HT1080 (cell line): ENCODE data around the gene PTPRK. TPM values are rescaled to one million over a fixed set of nuclear protein-coding genes. Genes with fewer than 3 reads are reported as not detected.
"Not testable (repeated sequence)": the region's sequence is repeated elsewhere in the genome, so short reads cannot be mapped to it uniquely, and the experiment has no call there.

Experiments
- DNase-seq: peaks from one replicate; pipeline ENCODE4 v3.0.0-alpha.2; 2015; ENCODE audit warnings: low read depth
- total RNA-seq: library from RNA; depleted of rRNA; stranded (reverse); fragments of >200 nt; shearing (Covaris generic); gene quantifications from 2 replicates; pipeline ENCODE4 v1.2.3, GENCODE V29; 2014

PTPRK gene
- total RNA-seq, 1 experiment from 2014 or later, result 102 TPM

DNA sequence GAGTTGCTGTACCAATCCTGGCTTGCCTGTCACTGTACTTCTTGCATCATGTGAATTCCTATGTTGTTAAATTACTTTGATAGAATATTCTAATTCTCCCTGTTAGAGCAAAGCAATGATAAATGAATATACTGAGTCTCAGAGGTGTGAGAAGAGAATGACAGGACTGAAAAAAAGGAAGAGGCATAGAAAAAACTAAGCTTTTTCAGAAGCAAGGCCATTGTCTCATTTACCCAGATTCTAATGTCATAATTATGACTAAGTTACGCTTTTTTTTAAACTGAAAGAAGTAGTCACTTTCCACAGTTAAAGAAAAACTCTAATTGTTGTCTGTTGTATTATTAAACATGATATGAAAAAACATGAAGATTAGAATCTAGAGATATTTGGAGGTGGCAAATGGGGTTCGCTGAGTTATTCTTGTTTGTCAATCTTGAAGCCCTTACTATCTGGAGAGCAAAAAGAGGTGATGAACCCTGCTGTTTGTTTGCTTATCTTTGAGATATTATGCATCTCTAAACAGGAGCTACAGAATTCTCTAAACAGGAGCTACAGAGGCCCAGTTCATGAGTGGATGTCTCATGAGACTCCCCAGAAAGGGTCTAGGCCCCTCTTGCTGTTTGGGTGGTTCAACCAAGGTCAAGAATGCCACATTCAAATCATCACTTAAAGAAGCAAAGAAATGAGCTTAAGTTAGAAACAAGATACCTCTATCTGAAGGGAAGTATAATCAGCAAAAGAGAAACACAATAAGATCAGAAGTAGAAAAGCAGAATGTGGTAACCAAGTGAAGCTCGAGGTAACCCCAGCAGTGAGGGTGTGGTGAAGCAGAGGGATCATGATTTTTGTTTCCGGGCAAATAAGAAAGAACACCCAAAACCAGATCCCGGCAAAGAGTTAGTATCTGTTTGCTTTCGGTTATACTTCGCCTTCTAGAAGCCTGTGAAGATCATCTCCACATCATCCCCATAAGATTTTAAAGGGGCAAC lies 586.3 kb downstream of the PTPRK start:
- DNase-seq, result no peak

DNA sequence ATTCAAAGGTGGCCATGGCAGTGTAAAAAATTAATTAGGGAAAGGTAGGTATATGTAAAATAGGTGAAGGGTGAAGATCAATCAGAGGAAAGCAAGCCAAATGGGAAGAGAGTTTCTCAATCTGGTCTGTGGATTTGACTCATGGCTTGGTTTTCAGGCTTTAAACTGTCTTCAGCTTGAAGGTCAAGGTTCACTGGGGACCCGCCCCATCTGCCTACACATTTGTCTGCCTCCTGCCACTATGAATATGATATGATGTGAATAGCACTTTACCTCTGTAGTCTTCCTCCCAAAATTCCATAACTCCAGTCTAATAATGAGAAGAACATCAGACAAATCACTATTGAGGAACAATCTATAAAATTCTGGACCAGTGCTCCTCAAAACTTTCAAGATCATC lies 587.3 kb downstream of the PTPRK start:
- no peak for DNase-seq

DNA sequence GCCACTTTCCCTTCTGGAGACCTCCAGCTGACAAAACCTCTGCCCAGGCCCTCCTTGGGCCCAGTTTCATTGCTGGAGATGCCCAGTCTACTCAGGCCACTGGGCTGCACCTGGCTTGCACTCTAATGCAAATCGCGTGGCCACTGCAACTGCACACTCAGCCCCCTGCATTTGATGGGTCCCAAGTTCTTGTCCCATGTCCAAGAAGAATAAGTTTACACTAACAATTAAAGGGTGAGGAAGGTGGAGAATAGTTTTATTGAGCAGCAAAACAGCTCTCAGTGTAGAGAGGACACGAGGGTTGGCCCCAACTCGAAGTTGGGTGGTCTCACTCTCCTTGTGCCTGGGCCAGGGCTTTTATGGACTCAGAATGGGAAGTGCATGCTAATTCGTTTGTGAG lies 587.7 kb downstream of the PTPRK start:
- no peak for DNase-seq

GRCh38 chr6:127926441-127926840 lies 594.0 kb downstream of the PTPRK start:
- not testable (repeated sequence) for DNase-seq

GRCh38 chr6:127924440-127924839 lies 596.0 kb downstream of the PTPRK start:
- DNase-seq, result peak; percentile 31

GRCh38 chr6:127924031-127924430 lies 596.4 kb downstream of the PTPRK start:
- no peak for DNase-seq

DNA sequence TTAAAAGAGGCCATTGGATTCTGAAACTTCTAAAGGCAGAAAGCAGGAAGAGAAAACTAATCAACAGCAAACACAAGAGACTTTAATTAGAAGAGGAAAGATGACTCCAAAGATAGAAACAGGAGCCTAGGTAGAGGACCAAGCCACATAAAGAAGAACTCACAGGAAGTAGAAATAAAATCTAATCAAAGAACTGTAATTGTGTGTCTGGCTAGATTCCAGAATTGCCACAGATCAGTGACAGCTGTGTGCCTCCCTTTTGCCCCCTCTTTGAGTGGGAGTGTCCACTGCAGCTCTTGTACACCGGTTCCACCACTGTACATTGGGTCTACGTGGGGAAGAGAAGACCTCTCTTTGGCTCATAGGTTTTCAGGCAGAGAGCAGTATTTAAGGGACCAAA lies 597.3 kb downstream of the PTPRK start:
- no peak for DNase-seq

DNA sequence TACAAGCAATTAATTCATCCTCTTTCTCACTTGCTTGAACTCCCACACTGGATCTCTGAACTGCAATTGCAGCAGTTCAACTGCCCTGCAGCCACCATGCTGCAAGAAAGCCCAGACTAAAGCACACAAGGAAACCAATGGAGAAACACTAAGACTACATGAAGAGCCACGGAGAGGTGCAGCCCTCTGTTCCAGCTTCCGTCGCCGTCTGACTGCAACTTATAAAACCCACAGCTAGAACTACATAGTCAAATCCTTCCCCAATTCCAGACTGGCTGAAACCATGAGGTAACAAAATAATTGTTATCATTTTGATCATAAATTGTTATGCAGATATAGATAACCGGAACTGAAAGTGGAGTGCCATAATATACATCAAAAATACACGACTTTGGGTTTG lies 598.4 kb downstream of the PTPRK start:
- DNase-seq, result no peak

DNA sequence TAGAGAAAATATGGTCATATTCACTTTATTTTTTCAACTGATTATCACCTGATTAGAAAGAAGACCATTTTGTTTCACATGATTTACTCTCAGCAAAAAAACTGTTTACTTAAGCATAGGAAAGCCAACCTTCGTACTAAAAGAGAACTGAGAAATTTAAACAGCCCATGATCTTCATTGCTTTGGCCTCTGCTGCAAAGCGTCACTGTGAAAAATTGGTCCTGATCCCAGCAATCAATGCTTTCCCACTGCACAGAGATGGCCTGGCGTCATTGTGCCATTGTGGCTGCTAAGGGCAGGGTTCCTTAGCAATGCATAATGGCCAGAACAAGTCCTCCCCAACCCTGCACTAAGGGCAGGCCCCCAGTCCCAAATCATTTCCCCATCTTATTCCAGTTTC lies 599.6 kb downstream of the PTPRK start:
- no peak for DNase-seq
